ENCODE measurements around the gene GNAI3.
A peak's percentile ranks its signal among the peaks of the same experiment; 100 is the strongest.

- TF ChIP-seq CTCF (IDR thresholded peaks at IDR 0.05), result no peak
- peak in 1 of 3 donors; percentile 49 for TF ChIP-seq POLR2A (IDR thresholded peaks at IDR 0.05)
Observed at GRCh38 chr1:109615879-109616278, 67.5 kb downstream of the GNAI3 start.

Data from body of pancreas (tissue), 4 donors.